ENCODE data around the gene PTPRD.

The PTPRD gene

GRCh38 chr9:10232352-10232930 lies 380.4 kb downstream of the PTPRD start:
- H3K27ac Mint-ChIP-seq: no peak overlapping the region
- no peaks in the 10 kb centered on the region for H3K4me1 Mint-ChIP-seq (ENCODE audit: low read depth)
- peaks cover 15% of the 10 kb centered on the region for H3K9me3 Mint-ChIP-seq (ENCODE audit: low read depth)
- no peaks in the 10 kb centered on the region for H3K27me3 Mint-ChIP-seq
- no peaks in the 10 kb centered on the region for H3K36me3 Mint-ChIP-seq
- no peak overlapping the region for H3K4me3 Mint-ChIP-seq

GRCh38 chr9:10230512-10230911 lies 382.3 kb downstream of the PTPRD start:
- Mint-ChIP-seq H3K4me3 (no peak overlapping the region), H3K27me3 (no peaks in the 10 kb centered on the region), H3K4me1 (ENCODE audit: low read depth) (no peaks in the 10 kb centered on the region)

GRCh38 chr9:10228082-10228481 lies 384.7 kb downstream of the PTPRD start:
- no peak overlapping the region for H3K27ac Mint-ChIP-seq
- H3K36me3 Mint-ChIP-seq: no peaks in the 10 kb centered on the region
- no peaks in the 10 kb centered on the region for H3K27me3 Mint-ChIP-seq
- no peak overlapping the region for H3K4me3 Mint-ChIP-seq
- peaks cover 15% of the 10 kb centered on the region for H3K9me3 Mint-ChIP-seq (ENCODE audit: low read depth)
- no peaks in the 10 kb centered on the region for H3K4me1 Mint-ChIP-seq (ENCODE audit: low read depth)

More at GRCh38 chr9:10230512-10230911, 382.3 kb downstream of the PTPRD start:
- H3K9me3 Mint-ChIP-seq (ENCODE audit: low read depth): peaks cover 15% of the 10 kb centered on the region
- H3K27ac Mint-ChIP-seq: no peak overlapping the region
- no peaks in the 10 kb centered on the region for H3K36me3 Mint-ChIP-seq

- no peaks in the 10 kb centered on the region for H3K36me3 Mint-ChIP-seq
- no peaks in the 10 kb centered on the region for H3K4me1 Mint-ChIP-seq (ENCODE audit: low read depth)
- H3K9me3 Mint-ChIP-seq (ENCODE audit: low read depth): peaks cover 15% of the 10 kb centered on the region
- H3K27ac Mint-ChIP-seq: no peak overlapping the region
- no peak overlapping the region for H3K4me3 Mint-ChIP-seq
- no peaks in the 10 kb centered on the region for H3K27me3 Mint-ChIP-seq
Observed at GRCh38 chr9:10226996-10227395, 385.8 kb downstream of the PTPRD start.

GRCh38 chr9:10212702-10213101 lies 400.1 kb downstream of the PTPRD start:
- Mint-ChIP-seq H3K27me3 (no peaks in the 10 kb centered on the region), H3K27ac (no peak overlapping the region)

GRCh38 chr9:10208691-10209069 lies 404.1 kb downstream of the PTPRD start:
- Mint-ChIP-seq H3K27ac (no peak overlapping the region), H3K27me3 (no peaks in the 10 kb centered on the region), H3K4me1 (ENCODE audit: low read depth) (no peaks in the 10 kb centered on the region), H3K4me3 (no peak overlapping the region), H3K36me3 (no peaks in the 10 kb centered on the region), H3K9me3 (ENCODE audit: low read depth) (peaks cover 9% of the 10 kb centered on the region)

More at GRCh38 chr9:10212702-10213101, 400.1 kb downstream of the PTPRD start:
- Mint-ChIP-seq H3K36me3 (no peaks in the 10 kb centered on the region), H3K4me1 (ENCODE audit: low read depth) (no peaks in the 10 kb centered on the region), H3K9me3 (ENCODE audit: low read depth) (peaks cover 4% of the 10 kb centered on the region), H3K4me3 (no peak overlapping the region)

- no peaks in the 10 kb centered on the region for H3K27me3 Mint-ChIP-seq
- no peak overlapping the region for H3K27ac Mint-ChIP-seq
- peaks cover 17% of the 10 kb centered on the region for H3K9me3 Mint-ChIP-seq (ENCODE audit: low read depth)
- H3K4me3 Mint-ChIP-seq: no peak overlapping the region
- no peaks in the 10 kb centered on the region for H3K4me1 Mint-ChIP-seq (ENCODE audit: low read depth)
- no peaks in the 10 kb centered on the region for H3K36me3 Mint-ChIP-seq
Observed at GRCh38 chr9:10204276-10204675, 408.5 kb downstream of the PTPRD start.

- H3K27me3 Mint-ChIP-seq: no peaks in the 10 kb centered on the region
- no peaks in the 10 kb centered on the region for H3K9me3 Mint-ChIP-seq (ENCODE audit: low read depth)
- no peak overlapping the region for H3K27ac Mint-ChIP-seq
- H3K4me1 Mint-ChIP-seq (ENCODE audit: low read depth): no peaks in the 10 kb centered on the region
- H3K4me3 Mint-ChIP-seq: no peak overlapping the region
- no peaks in the 10 kb centered on the region for H3K36me3 Mint-ChIP-seq
Observed at GRCh38 chr9:10173561-10173960, 439.2 kb downstream of the PTPRD start.

GRCh38 chr9:10172476-10172875 lies 440.3 kb downstream of the PTPRD start:
- no peaks in the 10 kb centered on the region for H3K9me3 Mint-ChIP-seq (ENCODE audit: low read depth)
- no peak overlapping the region for H3K4me3 Mint-ChIP-seq
- no peak overlapping the region for H3K27ac Mint-ChIP-seq
- no peaks in the 10 kb centered on the region for H3K36me3 Mint-ChIP-seq
- no peaks in the 10 kb centered on the region for H3K4me1 Mint-ChIP-seq (ENCODE audit: low read depth)
- no peaks in the 10 kb centered on the region for H3K27me3 Mint-ChIP-seq

- H3K9me3 Mint-ChIP-seq (ENCODE audit: low read depth): peaks cover 3% of the 10 kb centered on the region
- no peaks in the 10 kb centered on the region for H3K36me3 Mint-ChIP-seq
- no peaks in the 10 kb centered on the region for H3K27me3 Mint-ChIP-seq
- no peaks in the 10 kb centered on the region for H3K4me1 Mint-ChIP-seq (ENCODE audit: low read depth)
- H3K27ac Mint-ChIP-seq: no peak overlapping the region
- H3K4me3 Mint-ChIP-seq: no peak overlapping the region
Observed at GRCh38 chr9:10168241-10168640, 444.6 kb downstream of the PTPRD start.

GRCh38 chr9:10148796-10149195 lies 464.0 kb downstream of the PTPRD start:
- Mint-ChIP-seq H3K36me3 (no peaks in the 10 kb centered on the region), H3K4me1 (ENCODE audit: low read depth) (no peaks in the 10 kb centered on the region), H3K9me3 (ENCODE audit: low read depth) (peaks cover 9% of the 10 kb centered on the region), H3K27ac (no peak overlapping the region), H3K27me3 (no peaks in the 10 kb centered on the region), H3K4me3 (no peak overlapping the region)

- no peak overlapping the region for H3K27ac Mint-ChIP-seq
- no peaks in the 10 kb centered on the region for H3K27me3 Mint-ChIP-seq
- H3K4me3 Mint-ChIP-seq: no peak overlapping the region
- no peaks in the 10 kb centered on the region for H3K4me1 Mint-ChIP-seq (ENCODE audit: low read depth)
- H3K9me3 Mint-ChIP-seq (ENCODE audit: low read depth): peaks cover 7% of the 10 kb centered on the region
- H3K36me3 Mint-ChIP-seq: no peaks in the 10 kb centered on the region
Observed at GRCh38 chr9:10146517-10147331, 466.1 kb downstream of the PTPRD start.

GRCh38 chr9:10144355-10144754 lies 468.4 kb downstream of the PTPRD start:
- no peaks in the 10 kb centered on the region for H3K36me3 Mint-ChIP-seq
- no peaks in the 10 kb centered on the region for H3K27me3 Mint-ChIP-seq
- no peak overlapping the region for H3K27ac Mint-ChIP-seq
- H3K9me3 Mint-ChIP-seq (ENCODE audit: low read depth): peaks cover 9% of the 10 kb centered on the region
- H3K4me3 Mint-ChIP-seq: no peak overlapping the region
- H3K4me1 Mint-ChIP-seq (ENCODE audit: low read depth): no peaks in the 10 kb centered on the region

- H3K9me3 Mint-ChIP-seq (ENCODE audit: low read depth): peaks cover 33% of the 10 kb centered on the region
- no peaks in the 10 kb centered on the region for H3K4me1 Mint-ChIP-seq (ENCODE audit: low read depth)
- H3K36me3 Mint-ChIP-seq: no peaks in the 10 kb centered on the region
- H3K27ac Mint-ChIP-seq: no peak overlapping the region
- no peak overlapping the region for H3K4me3 Mint-ChIP-seq
- H3K27me3 Mint-ChIP-seq: no peaks in the 10 kb centered on the region
Observed at GRCh38 chr9:10135553-10135952, 477.2 kb downstream of the PTPRD start.

- Mint-ChIP-seq H3K27me3 (no peaks in the 10 kb centered on the region), H3K27ac (no peak overlapping the region), H3K36me3 (no peaks in the 10 kb centered on the region), H3K4me1 (ENCODE audit: low read depth) (no peaks in the 10 kb centered on the region), H3K9me3 (ENCODE audit: low read depth) (peaks cover 37% of the 10 kb centered on the region), H3K4me3 (no peak overlapping the region)
Observed at GRCh38 chr9:10134266-10134665, 478.5 kb downstream of the PTPRD start.

All from activated naive CD8-positive, alpha-beta T cell (primary cell).